ENCODE results near the gene TRMT11.
"Not testable (repeated sequence)": the region's sequence is repeated elsewhere in the genome, so short reads cannot be mapped to it uniquely, and the experiment has no call there.

TRMT11 gene

GRCh38 chr6:125986301-125987025, at the start of gene TRMT11:
Gene TRMT11 (plus strand): TSS chr6:125986540. CDS start chr6:125986551, 11 bp downstream.
- DNase-seq = peak; percentile 99

DNA sequence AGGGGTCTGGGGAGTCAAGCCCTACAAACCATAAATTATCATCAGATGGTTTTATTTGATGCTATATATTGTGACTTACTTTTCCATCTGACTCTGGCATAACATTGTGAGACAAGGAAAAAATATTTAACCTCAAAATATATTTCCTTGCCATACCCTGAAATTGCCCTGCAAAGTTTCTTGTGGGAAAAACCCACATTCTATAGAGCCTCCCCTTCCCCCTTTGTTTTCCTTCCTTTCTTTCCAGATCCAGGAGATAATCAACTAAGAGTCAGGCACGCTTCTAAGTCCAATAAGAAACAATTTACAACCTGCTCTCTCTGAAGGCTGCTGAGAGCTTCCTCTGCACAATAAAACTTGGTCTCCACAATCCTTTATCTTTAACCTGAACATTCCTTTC, 47.3 kb upstream of the TRMT11 start:
- DNase-seq = no peak

DNA sequence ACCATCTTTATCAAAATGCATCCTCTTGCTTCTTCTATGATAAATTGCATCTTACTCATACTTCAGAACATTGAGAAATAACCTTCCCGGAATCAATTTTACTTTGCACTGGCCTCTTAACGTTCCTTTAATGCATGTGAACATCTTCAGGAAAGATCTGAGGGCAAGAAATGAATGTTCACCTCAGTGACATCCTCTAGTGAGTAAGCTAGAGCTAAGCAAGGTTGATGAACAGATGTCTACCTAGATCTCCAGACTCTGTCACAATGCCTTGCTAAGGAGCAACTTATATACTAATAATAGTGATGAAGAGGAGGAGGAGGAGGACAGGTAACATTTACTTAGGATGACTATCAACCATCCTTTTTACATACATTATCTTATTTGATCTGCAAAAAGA, 46.5 kb upstream of the TRMT11 start:
- no peak for DNase-seq

GRCh38 chr6:125940247-125941041, 45.9 kb upstream of the TRMT11 start:
- DNase-seq = no peak

GRCh38 chr6:125942672-125943527, 43.4 kb upstream of the TRMT11 start:
- no peak for DNase-seq

GRCh38 chr6:125943528-125944433, 42.6 kb upstream of the TRMT11 start:
- no peak for DNase-seq

GRCh38 chr6:125944434-125944816, 41.9 kb upstream of the TRMT11 start:
- no peak for DNase-seq

- DNase-seq = no peak
Measured at GRCh38 chr6:125944896-125945295, 41.4 kb upstream of the TRMT11 start.

DNA sequence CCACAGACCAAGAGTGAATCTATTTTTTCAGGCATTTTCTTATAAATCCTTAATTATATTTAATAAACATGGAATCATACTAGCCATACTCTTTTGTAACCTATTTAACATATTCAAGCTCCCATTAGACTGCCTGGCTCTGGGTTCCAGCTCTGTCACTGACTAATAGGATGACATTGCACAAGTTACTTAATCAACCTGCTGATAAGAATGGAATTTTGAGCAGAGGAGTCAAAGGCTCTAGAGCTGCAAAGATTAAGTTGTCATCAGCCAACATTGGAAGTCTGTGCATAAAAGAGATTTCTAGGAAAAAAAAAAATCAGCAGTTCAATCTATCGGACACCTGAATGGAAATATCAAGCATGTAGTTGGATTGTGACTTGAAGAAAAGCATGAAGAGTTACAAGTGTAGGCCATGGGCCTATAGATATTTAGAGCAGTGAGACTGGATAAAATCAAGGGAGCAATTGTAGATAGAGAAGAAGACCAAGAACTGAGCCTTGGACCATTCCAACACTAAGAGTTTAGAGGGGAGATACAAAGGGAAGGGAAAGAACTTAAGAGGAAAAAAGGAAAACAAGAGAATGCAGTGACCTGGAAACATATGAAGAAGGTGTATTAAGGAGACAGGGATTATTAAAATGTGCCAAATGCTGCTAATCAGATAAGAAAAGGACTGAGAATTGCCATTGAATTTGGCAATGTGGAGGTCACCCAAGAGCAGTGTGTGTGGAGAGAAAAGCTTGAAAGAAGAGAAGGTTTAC, 40.8 kb upstream of the TRMT11 start:
- no peak for DNase-seq

- no peak for DNase-seq
Measured at GRCh38 chr6:125947615-125948014, 38.7 kb upstream of the TRMT11 start.

GRCh38 chr6:125948455-125948854, 37.9 kb upstream of the TRMT11 start:
- no peak for DNase-seq

GRCh38 chr6:125949069-125949468, 37.3 kb upstream of the TRMT11 start:
- no peak for DNase-seq

- DNase-seq = no peak
Measured at GRCh38 chr6:125950293-125950692, 36.0 kb upstream of the TRMT11 start.

DNA sequence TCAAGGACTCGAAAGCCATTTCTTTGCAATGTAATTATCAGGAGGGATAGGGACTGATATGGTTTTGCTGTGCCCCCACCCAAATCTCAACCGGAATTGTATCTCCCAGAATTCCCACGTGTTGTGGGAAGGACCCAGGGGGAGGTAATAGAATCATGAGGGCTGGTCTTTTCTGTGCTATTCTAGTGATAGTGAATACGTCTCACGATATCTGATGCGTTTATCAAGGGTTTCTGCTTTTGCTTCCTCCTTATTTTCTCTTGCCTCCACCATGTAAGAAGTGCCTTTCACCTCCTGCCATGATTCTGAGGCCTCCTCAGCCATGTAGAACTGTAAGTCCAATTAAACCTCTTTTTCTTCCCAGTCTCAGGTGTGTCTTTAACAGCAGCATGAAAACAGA, 35.6 kb upstream of the TRMT11 start:
- DNase-seq = not testable (repeated sequence)

- DNase-seq = no peak
Measured at GRCh38 chr6:125951323-125951722, 35.0 kb upstream of the TRMT11 start.

GRCh38 chr6:125952764-125953501, 33.4 kb upstream of the TRMT11 start:
- DNase-seq = peak; percentile 40

DNA sequence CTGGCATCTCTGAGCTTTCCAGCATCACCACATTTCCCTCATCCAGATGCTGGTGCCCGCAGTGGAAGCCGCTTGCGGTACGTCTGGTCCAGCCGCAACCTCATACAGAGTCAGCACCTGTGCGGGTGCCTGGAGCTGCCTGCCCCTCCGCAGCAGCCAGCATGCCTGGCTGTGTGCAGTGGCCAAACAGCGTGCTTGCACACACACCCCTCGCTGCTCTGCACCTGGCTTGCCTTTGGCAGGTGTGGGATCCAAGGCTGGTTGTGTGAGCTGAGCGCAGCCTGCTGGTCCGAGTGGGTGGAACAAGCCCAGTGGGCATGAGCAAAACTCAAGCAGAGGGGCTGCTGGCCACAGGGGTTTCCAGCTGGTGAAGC, 32.9 kb upstream of the TRMT11 start:
- DNase-seq = peak; percentile 98

DNA sequence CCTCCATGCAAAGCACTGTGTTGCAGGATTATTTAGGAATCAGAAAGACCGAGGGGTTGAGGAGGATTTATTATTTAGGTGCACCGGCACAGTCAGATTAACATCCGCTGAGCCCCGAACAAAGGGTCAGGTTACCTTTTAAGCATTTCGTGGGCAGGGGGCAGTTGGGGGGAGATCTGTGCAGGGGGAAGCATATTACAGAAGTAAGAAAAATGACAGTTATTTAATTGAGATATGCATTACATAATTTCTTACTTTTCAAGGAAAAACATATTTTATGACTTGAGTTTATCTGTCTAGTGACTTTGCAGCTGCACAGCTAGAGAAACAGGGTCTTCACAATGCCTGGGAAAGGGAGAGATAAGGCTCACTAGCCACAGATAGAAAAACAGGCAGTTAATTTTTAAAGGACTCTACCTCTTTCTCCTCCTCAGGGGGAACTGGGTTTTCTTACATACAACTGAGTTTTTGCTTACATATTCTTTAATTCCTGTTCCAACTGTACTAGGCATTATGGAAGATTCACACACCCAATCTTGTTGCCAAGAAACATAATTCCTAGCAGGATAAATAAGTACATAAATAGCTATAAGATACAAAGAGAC, 31.5 kb upstream of the TRMT11 start:
- no peak for DNase-seq

GRCh38 chr6:125955973-125956372, 30.4 kb upstream of the TRMT11 start:
- peak; percentile 23 for DNase-seq

Measured in NCI-H146 (cell line).